Naive thymus-derived CD4-positive, alpha-beta T cell (primary cell): ENCODE data around the gene GLE1. TPM values are rescaled to one million over a fixed set of nuclear protein-coding genes. Genes with fewer than 3 reads are reported as not detected.
A peak's percentile ranks its signal among the peaks of the same experiment; 100 is the strongest.
"Not testable (repeated sequence)": the region's sequence is repeated elsewhere in the genome, so short reads cannot be mapped to it uniquely, and the experiment has no call there.

Experiments
- ATAC-seq: fragments of 150-1000 bp; cut with Tn5 transposase; 2 replicates; pipeline ENCODE4 v1.10.0; 2021; ENCODE audit warnings: mild to moderate bottlenecking, moderate library complexity
- CTCF ChIA-PET: fragments of 350-600 bp; sonication (Branson Sonifier 250); formaldehyde crosslinking; loops from one replicate; lab custom pipeline; 2021; ENCODE audit warnings: antibody characterized with exemption; lab: Charles Lee
- POLR2A ChIA-PET: fragments of 350-600 bp; sonication (Branson Sonifier 250); formaldehyde crosslinking; loops from one replicate; lab custom pipeline; 2021; ENCODE audit warnings: antibody characterized with exemption, inconsistent platforms; lab: Charles Lee
- DNase-seq, 9 donors: peaks; one replicate each; pipeline versions ENCODE4 v3.0.0 to v3.0.0-alpha.2; 2020 to 2022; ENCODE audit warnings: mixed read lengths in 1 of 9
- H3K27ac ChIP-seq: one replicate; pipeline ENCODE4 v1.7.0; 2013; ENCODE audit warnings: mild to moderate bottlenecking, low read depth, low read length, moderate library complexity
- H3K27me3 ChIP-seq, 2 donors: one replicate each; pipeline ENCODE4 v1.7.0; 2013; ENCODE audit warnings: low read length in 2 of 2, mild to moderate bottlenecking in 2 of 2, moderate library complexity in 2 of 2; ENCODE audit not compliant: control insufficient read depth in 2 of 2, insufficient read depth in 2 of 2
- H3K36me3 ChIP-seq, 3 experiments: 1 replicate in 2 of 3; 2 replicates in 1 of 3; pipeline ENCODE4 v1.7.0; 2013; ENCODE audit warnings: low read length in 3 of 3, mild to moderate bottlenecking in 3 of 3, moderate library complexity in 1 of 3; ENCODE audit not compliant: insufficient read depth in 3 of 3, control insufficient read depth in 2 of 3
- H3K4me1 ChIP-seq, 2 donors: one replicate each; pipeline ENCODE4 v1.7.0; 2013; ENCODE audit warnings: low read length in 2 of 2, mild to moderate bottlenecking in 2 of 2, moderate library complexity in 1 of 2; ENCODE audit not compliant: control insufficient read depth in 2 of 2, insufficient read depth in 2 of 2
- H3K4me3 ChIP-seq: 2 replicates; pipeline ENCODE4 v1.7.0; 2013; ENCODE audit warnings: mild to moderate bottlenecking, low read length
- H3K9me3 ChIP-seq, 3 experiments: 1 replicate in 2 of 3; 2 replicates in 1 of 3; pipeline ENCODE4 v1.7.0; 2013; ENCODE audit warnings: low read length in 3 of 3; ENCODE audit not compliant: control insufficient read depth in 2 of 3
- H3K27ac Mint-ChIP-seq, 9 donors: one replicate each; pipeline ENCODE4 v1.8.0; 2020 to 2022; ENCODE audit warnings: mixed read lengths in 9 of 9, mild to moderate bottlenecking in 8 of 9, moderate library complexity in 5 of 9, inconsistent platforms in 2 of 9
- H3K27me3 Mint-ChIP-seq, 5 donors: one replicate each; pipeline ENCODE4 v1.8.0; 2021 to 2022; ENCODE audit warnings: mixed read lengths in 5 of 5, mild to moderate bottlenecking in 1 of 5
- H3K36me3 Mint-ChIP-seq, 5 donors: one replicate each; pipeline ENCODE4 v1.8.0; 2020 to 2022; ENCODE audit warnings: mixed read lengths in 5 of 5, mild to moderate bottlenecking in 3 of 5, inconsistent platforms in 1 of 5
- H3K4me1 Mint-ChIP-seq, 7 donors: one replicate each; pipeline ENCODE4 v1.8.0; 2020 to 2022; ENCODE audit warnings: mixed read lengths in 7 of 7, mild to moderate bottlenecking in 3 of 7, inconsistent platforms in 1 of 7
- H3K4me3 Mint-ChIP-seq, 10 donors: one replicate each; pipeline ENCODE4 v1.8.0; 2020 to 2022; ENCODE audit warnings: mild to moderate bottlenecking in 10 of 10, mixed read lengths in 10 of 10, moderate library complexity in 6 of 10, inconsistent platforms in 2 of 10
- H3K9me3 Mint-ChIP-seq, 11 donors: one replicate each; pipeline ENCODE4 v1.8.0; 2020 to 2022; ENCODE audit warnings: mixed read lengths in 11 of 11, mild to moderate bottlenecking in 4 of 11, inconsistent platforms in 1 of 11, moderate library complexity in 1 of 11
- intact Hi-C, 2 donors: fragments of 100-400 bp; cut with micrococcal nuclease; formaldehyde crosslinking; loops; one replicate each; pipeline ENCODE4 v1.15.1; 2023
- polyA plus RNA-seq, 2 donors: library from polyadenylated mRNA; unstranded; fragments of 300-500 nt; fragmentation: Illumina TruSeq; gene quantifications; one replicate each; pipeline ENCODE4 v1.2.3, GENCODE V29; 2021
- total RNA-seq, 6 experiments: library from RNA in 5 of 6; stranded (reverse) in 5 of 6; gene quantifications; 1 replicate in 5 of 6; 2 replicates in 1 of 6; pipeline ENCODE4 v1.2.3 and lab custom pipeline; 2021 to 2026

The GLE1 gene
- total and polyA plus RNA-seq, 7 experiments from 2014 or later, result 14.2 to 46.5 (median 30.5) TPM

- no peaks in the 10 kb centered on the region for H3K27me3 Mint-ChIP-seq
- no peak overlapping the region for H3K27ac Mint-ChIP-seq
- peaks cover 31 to 80% (median 46%) of the 10 kb centered on the region in 5 donors for H3K36me3 Mint-ChIP-seq
- no peaks in the 10 kb centered on the region for H3K9me3 Mint-ChIP-seq
- H3K4me1 Mint-ChIP-seq, result peaks cover 0 to 4% (median 0%) of the 10 kb centered on the region in 7 donors
- Histone ChIP-seq H3K36me3 (peaks cover 62 to 97% (median 82%) of the 10 kb centered on the region in 3 experiments), H3K4me1 (no peaks in the 10 kb centered on the region), H3K4me3 (no peak overlapping the region), H3K9me3 (no peaks in the 10 kb centered on the region), H3K27me3 (no peaks in the 10 kb centered on the region), H3K27ac (no peak overlapping the region)
- ChIA-PET POLR2A (interaction anchor here (1.0 kb wide), 1 partner anchor 28 kb away, joined by 3 read pairs; the partner anchor contains the start of gene SPTAN1), CTCF (no interaction called here)
- ATAC-seq (no peak), DNase-seq (no peak)
- H3K4me3 Mint-ChIP-seq, result no peak overlapping the region
- intact Hi-C loops, result no loop called here
Observed at GRCh38 chr9:128580731-128581130, 76.2 kb downstream of the GLE1 start.

GRCh38 chr9:128585155-128585554, 80.6 kb downstream of the GLE1 start:
- peaks cover 46 to 89% (median 48%) of the 10 kb centered on the region in 3 experiments for H3K36me3 ChIP-seq
- H3K27me3 ChIP-seq, H3K9me3 Mint-ChIP-seq, H3K4me3 Mint-ChIP-seq, DNase-seq, H3K27me3 Mint-ChIP-seq, H3K4me1 ChIP-seq, H3K4me3 ChIP-seq, CTCF ChIA-PET, POLR2A ChIA-PET, ATAC-seq, H3K9me3 ChIP-seq, H3K27ac ChIP-seq: not testable (repeated sequence)
- H3K27ac Mint-ChIP-seq, result peak overlapping the region in 4 of 9 donors; percentile 3 to 52 (median 28)
- peaks cover 4 to 15% (median 9%) of the 10 kb centered on the region in 7 donors for H3K4me1 Mint-ChIP-seq
- peaks cover 29 to 62% (median 33%) of the 10 kb centered on the region in 5 donors for H3K36me3 Mint-ChIP-seq
- intact Hi-C loops, result loop anchor here in 1 of 2 donors (5.0 kb wide), 1 partner anchor 33 kb away; the partner anchor contains the start of gene SPTAN1

- H3K36me3 Mint-ChIP-seq, result peaks cover 25 to 62% (median 41%) of the 10 kb centered on the region in 5 donors
Observed at GRCh38 chr9:128586934-128587333, 82.4 kb downstream of the GLE1 start.

GRCh38 chr9:128587453-128587852, 82.9 kb downstream of the GLE1 start:
- DNase-seq (peak in 8 of 9 donors; percentile 43 to 80 (median 72)), ATAC-seq (peak; percentile 96)
- H3K4me1 ChIP-seq, result peaks cover 0 to 4% of the 10 kb centered on the region in 2 donors
- H3K27ac ChIP-seq, result peak overlapping the region; percentile 44
- peak overlapping the region in 7 of 10 donors; percentile 4 to 55 (median 26) for H3K4me3 Mint-ChIP-seq
- intact Hi-C loops, result loop anchor here (1.0 to 5.0 kb wide), 3 partner anchors 35 to 83 kb away; partner anchors contain the start of genes SPTAN1 (in 2 of the 2) and GLE1 (in 1 of the 2)
- ChIA-PET POLR2A (interaction anchor here (0.6 to 2.1 kb wide), 3 partner anchors 12 to 225 kb away, joined by 3 to 6 read pairs (median 3); partner anchors contain the start of gene SPTAN1), CTCF (no interaction called here)
- no peaks in the 10 kb centered on the region for H3K9me3 ChIP-seq
- H3K36me3 Mint-ChIP-seq, result peaks cover 25 to 62% (median 39%) of the 10 kb centered on the region in 5 donors
- H3K4me3 ChIP-seq, result no peak overlapping the region
- no peaks in the 10 kb centered on the region for H3K9me3 Mint-ChIP-seq
- no peaks in the 10 kb centered on the region for H3K27me3 ChIP-seq
- peaks cover 4 to 15% (median 9%) of the 10 kb centered on the region in 7 donors for H3K4me1 Mint-ChIP-seq
- H3K36me3 ChIP-seq, result peaks cover 35 to 87% (median 35%) of the 10 kb centered on the region in 3 experiments
- no peaks in the 10 kb centered on the region for H3K27me3 Mint-ChIP-seq
- H3K27ac Mint-ChIP-seq, result peak overlapping the region; percentile 77 to 93 (median 86)

More at GRCh38 chr9:128586934-128587333, 82.4 kb downstream of the GLE1 start:
- peak overlapping the region; percentile 44 for H3K27ac ChIP-seq
- H3K4me1 ChIP-seq, H3K27me3 Mint-ChIP-seq, H3K4me3 ChIP-seq, H3K9me3 ChIP-seq, H3K27me3 ChIP-seq, DNase-seq, ATAC-seq, H3K9me3 Mint-ChIP-seq: not testable (repeated sequence)
- intact Hi-C loops, result loop anchor here (1.0 to 5.0 kb wide), 3 partner anchors 34 to 83 kb away; partner anchors contain the start of genes SPTAN1 (in 2 of the 2) and GLE1 (in 1 of the 2)
- peaks cover 4 to 15% (median 9%) of the 10 kb centered on the region in 7 donors for H3K4me1 Mint-ChIP-seq
- peak overlapping the region in 4 of 10 donors; percentile 4 to 49 (median 30) for H3K4me3 Mint-ChIP-seq
- H3K27ac Mint-ChIP-seq, result peak overlapping the region; percentile 77 to 93 (median 86)
- H3K36me3 ChIP-seq, result peaks cover 36 to 87% (median 39%) of the 10 kb centered on the region in 3 experiments
- CTCF ChIA-PET, result interaction anchor here (0.6 kb wide), 1 partner anchor 269 kb away, joined by 3 read pairs; no protein-coding TSS in a partner anchor
- POLR2A ChIA-PET, result interaction anchor here (1.2 to 2.1 kb wide), 2 partner anchors 34 to 225 kb away, joined by 3 to 6 read pairs; partner anchors contain the start of gene SPTAN1

- Histone ChIP-seq H3K9me3 (no peaks in the 10 kb centered on the region), H3K36me3 (peaks cover 33 to 87% (median 33%) of the 10 kb centered on the region in 3 experiments), H3K4me3 (no peak overlapping the region), H3K27ac (no peak overlapping the region), H3K4me1 (peaks cover 0 to 4% of the 10 kb centered on the region in 2 donors), H3K27me3 (no peaks in the 10 kb centered on the region)
- no peaks in the 10 kb centered on the region for H3K9me3 Mint-ChIP-seq
- DNase-seq, result no peak
- H3K36me3 Mint-ChIP-seq, result peaks cover 16 to 60% (median 38%) of the 10 kb centered on the region in 5 donors
- H3K27ac Mint-ChIP-seq, result peak overlapping the region in 7 of 9 donors; percentile 34 to 90 (median 78)
- POLR2A ChIA-PET, result interaction anchor here (1.2 to 2.1 kb wide), 2 partner anchors 33 to 36 kb away, joined by 3 to 6 read pairs; partner anchors contain the start of gene SPTAN1
- ATAC-seq, result no peak
- no peaks in the 10 kb centered on the region for H3K27me3 Mint-ChIP-seq
- CTCF ChIA-PET, result no interaction called here
- intact Hi-C loops, result loop anchor here in 1 of 2 donors (5.0 kb wide), 1 partner anchor 36 kb away; the partner anchor contains the start of gene SPTAN1
- peaks cover 4 to 15% (median 9%) of the 10 kb centered on the region in 7 donors for H3K4me1 Mint-ChIP-seq
- H3K4me3 Mint-ChIP-seq, result no peak overlapping the region
Observed at GRCh38 chr9:128588581-128589233, 84.2 kb downstream of the GLE1 start.
